ENCODE results near the gene SPATA22. TPM values are rescaled to one million over a fixed set of nuclear protein-coding genes. Genes with fewer than 3 reads are reported as not detected.

SPATA22 gene
- total and polyA plus RNA-seq, 12 donors = 0.13 to 3.8 (median 1.00) TPM; not detected in 4

DNA sequence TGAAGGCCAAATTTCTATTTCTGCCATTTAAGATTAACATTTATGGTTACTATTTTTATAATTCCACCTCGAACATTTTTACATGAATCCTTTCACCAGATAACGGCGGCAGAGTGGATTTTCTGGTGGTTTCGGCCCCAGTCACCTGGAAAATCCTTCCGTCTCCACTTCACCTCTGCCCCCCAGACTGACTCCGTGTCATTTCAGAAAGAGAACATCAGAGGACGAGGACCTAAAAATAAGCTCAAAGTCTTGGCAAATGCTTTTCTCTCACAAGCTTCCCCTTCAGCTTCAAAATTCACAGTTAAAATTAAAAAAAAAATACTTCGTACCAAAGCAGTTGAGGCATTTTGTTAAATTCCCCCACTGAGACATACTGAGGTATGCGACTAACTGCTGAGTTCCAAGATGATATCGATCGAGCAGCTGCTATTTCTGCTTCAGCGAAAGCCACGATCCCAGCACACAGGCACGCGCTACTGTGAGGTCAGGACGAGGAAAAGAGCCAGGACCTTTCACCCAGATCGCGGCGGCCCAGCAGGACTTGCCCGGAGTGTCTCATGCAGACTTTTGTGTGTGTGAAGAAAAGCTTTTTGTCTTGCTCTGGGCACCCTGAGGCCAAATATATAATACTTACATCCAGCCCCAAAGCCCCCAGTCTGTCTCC, 41.0 kb upstream of the SPATA22 start:
- Histone ChIP-seq H3K27ac (peak overlapping the region in 3 of 5 donors; percentile 19 to 80 (median 65)), H3K9me3 (replicated peaks in 1 of 3) (no peaks in the 10 kb centered on the region), H3K36me3 (replicated peaks in 1 of 2) (no peaks in the 10 kb centered on the region), H3K4me1 (replicated peaks in 1 of 2) (no peaks in the 10 kb centered on the region), H3K4me3 (no peak overlapping the region), H3K27me3 (no peaks in the 10 kb centered on the region)
- TF ChIP-seq, protein P1, sequence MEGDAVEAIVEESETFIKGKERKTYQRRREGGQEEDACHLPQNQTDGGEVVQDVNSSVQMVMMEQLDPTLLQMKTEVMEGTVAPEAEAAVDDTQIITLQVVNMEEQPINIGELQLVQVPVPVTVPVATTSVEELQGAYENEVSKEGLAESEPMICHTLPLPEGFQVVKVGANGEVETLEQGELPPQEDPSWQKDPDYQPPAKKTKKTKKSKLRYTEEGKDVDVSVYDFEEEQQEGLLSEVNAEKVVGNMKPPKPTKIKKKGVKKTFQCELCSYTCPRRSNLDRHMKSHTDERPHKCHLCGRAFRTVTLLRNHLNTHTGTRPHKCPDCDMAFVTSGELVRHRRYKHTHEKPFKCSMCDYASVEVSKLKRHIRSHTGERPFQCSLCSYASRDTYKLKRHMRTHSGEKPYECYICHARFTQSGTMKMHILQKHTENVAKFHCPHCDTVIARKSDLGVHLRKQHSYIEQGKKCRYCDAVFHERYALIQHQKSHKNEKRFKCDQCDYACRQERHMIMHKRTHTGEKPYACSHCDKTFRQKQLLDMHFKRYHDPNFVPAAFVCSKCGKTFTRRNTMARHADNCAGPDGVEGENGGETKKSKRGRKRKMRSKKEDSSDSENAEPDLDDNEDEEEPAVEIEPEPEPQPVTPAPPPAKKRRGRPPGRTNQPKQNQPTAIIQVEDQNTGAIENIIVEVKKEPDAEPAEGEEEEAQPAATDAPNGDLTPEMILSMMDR (IDR thresholded peaks at IDR 0.05) = no peak
- TF ChIP-seq POLR2A (IDR thresholded peaks at IDR 0.05) = no peak
- DNase-seq = peak in 4 of 7 donors; percentile 30 to 71 (median 58)
- WGBS, 4 donors = 60 to 68% (median 64%) methylated on average over 19 to 20 of the region's 20 CpGs
- intact Hi-C loops (cut with DNase I) = no loop called here

GRCh38 chr17:3511852-3512504, 40.4 kb upstream of the SPATA22 start:
- no peaks in the 10 kb centered on the region for H3K27me3 ChIP-seq
- no peaks in the 10 kb centered on the region for H3K36me3 ChIP-seq (replicated peaks in 1 of 2)
- no peaks in the 10 kb centered on the region for H3K4me1 ChIP-seq (replicated peaks in 1 of 2)
- TF ChIP-seq, protein P1 (IDR thresholded peaks at IDR 0.05) = no peak
- no peak for TF ChIP-seq POLR2A (IDR thresholded peaks at IDR 0.05)
- no peak overlapping the region for H3K4me3 ChIP-seq
- H3K9me3 ChIP-seq (replicated peaks in 1 of 3) = no peaks in the 10 kb centered on the region
- 68 to 77% (median 72%) methylated on average over 7 to 8 of the region's 8 CpGs for WGBS, 4 donors
- H3K27ac ChIP-seq = peak overlapping the region in 3 of 5 donors; percentile 19 to 80 (median 65)
- no peak for DNase-seq
- intact Hi-C loops (cut with DNase I) = no loop called here

GRCh38 chr17:3510090-3510489, 38.5 kb upstream of the SPATA22 start:
- WGBS, 4 donors = 65 to 75% (median 66%) methylated on average over 6 to 7 of the region's 7 CpGs
- H3K4me1 ChIP-seq (replicated peaks in 1 of 2) = no peaks in the 10 kb centered on the region
- no peak for TF ChIP-seq POLR2A (IDR thresholded peaks at IDR 0.05)
- TF ChIP-seq, protein P1 (IDR thresholded peaks at IDR 0.05) = no peak
- H3K36me3 ChIP-seq (replicated peaks in 1 of 2) = no peaks in the 10 kb centered on the region
- no peak for DNase-seq
- intact Hi-C loops (cut with DNase I) = no loop called here
- no peak overlapping the region for H3K4me3 ChIP-seq
- H3K9me3 ChIP-seq (replicated peaks in 1 of 3) = no peaks in the 10 kb centered on the region
- no peak overlapping the region for H3K27ac ChIP-seq
- no peaks in the 10 kb centered on the region for H3K27me3 ChIP-seq

- WGBS, 4 donors = 64 to 75% (median 69%) methylated on average over 3 of the region's 3 CpGs
- intact Hi-C loops (cut with DNase I) = no loop called here
- TF ChIP-seq, protein P1 (IDR thresholded peaks at IDR 0.05) = no peak
- H3K27ac ChIP-seq = no peak overlapping the region
- no peaks in the 10 kb centered on the region for H3K4me1 ChIP-seq (replicated peaks in 1 of 2)
- no peaks in the 10 kb centered on the region for H3K36me3 ChIP-seq (replicated peaks in 1 of 2)
- no peak overlapping the region for H3K4me3 ChIP-seq
- no peaks in the 10 kb centered on the region for H3K9me3 ChIP-seq (replicated peaks in 1 of 3)
- no peaks in the 10 kb centered on the region for H3K27me3 ChIP-seq
- DNase-seq = no peak
These were observed 36.2 kb upstream of the SPATA22 start for GRCh38 chr17:3507869-3508268.

Measured in adrenal gland (tissue), 12 donors.